Measurements from ENCODE around the gene PGC.

GRCh38 chr6:41691426-41692079, 55.6 kb downstream of the PGC start:
- TF ChIP-seq, protein P1, sequence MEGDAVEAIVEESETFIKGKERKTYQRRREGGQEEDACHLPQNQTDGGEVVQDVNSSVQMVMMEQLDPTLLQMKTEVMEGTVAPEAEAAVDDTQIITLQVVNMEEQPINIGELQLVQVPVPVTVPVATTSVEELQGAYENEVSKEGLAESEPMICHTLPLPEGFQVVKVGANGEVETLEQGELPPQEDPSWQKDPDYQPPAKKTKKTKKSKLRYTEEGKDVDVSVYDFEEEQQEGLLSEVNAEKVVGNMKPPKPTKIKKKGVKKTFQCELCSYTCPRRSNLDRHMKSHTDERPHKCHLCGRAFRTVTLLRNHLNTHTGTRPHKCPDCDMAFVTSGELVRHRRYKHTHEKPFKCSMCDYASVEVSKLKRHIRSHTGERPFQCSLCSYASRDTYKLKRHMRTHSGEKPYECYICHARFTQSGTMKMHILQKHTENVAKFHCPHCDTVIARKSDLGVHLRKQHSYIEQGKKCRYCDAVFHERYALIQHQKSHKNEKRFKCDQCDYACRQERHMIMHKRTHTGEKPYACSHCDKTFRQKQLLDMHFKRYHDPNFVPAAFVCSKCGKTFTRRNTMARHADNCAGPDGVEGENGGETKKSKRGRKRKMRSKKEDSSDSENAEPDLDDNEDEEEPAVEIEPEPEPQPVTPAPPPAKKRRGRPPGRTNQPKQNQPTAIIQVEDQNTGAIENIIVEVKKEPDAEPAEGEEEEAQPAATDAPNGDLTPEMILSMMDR (IDR thresholded peaks at IDR 0.05): no peak
- TF ChIP-seq POLR2A (IDR thresholded peaks at IDR 0.05): no peak
